Stimulated activated CD8-positive, alpha-beta memory T cell treated with anti-CD3 and anti-CD28 coated beads, Interleukin-7, amount 100 ng/mL, for 4 hours (primary cell): ENCODE data around the gene HES7.

Experiments used
- DNase-seq, 2 donors: peaks; one replicate each; pipeline ENCODE4 v3.0.0-alpha.2; 2020; ENCODE audit warnings: low read depth in 2 of 2

HES7 gene

DNA sequence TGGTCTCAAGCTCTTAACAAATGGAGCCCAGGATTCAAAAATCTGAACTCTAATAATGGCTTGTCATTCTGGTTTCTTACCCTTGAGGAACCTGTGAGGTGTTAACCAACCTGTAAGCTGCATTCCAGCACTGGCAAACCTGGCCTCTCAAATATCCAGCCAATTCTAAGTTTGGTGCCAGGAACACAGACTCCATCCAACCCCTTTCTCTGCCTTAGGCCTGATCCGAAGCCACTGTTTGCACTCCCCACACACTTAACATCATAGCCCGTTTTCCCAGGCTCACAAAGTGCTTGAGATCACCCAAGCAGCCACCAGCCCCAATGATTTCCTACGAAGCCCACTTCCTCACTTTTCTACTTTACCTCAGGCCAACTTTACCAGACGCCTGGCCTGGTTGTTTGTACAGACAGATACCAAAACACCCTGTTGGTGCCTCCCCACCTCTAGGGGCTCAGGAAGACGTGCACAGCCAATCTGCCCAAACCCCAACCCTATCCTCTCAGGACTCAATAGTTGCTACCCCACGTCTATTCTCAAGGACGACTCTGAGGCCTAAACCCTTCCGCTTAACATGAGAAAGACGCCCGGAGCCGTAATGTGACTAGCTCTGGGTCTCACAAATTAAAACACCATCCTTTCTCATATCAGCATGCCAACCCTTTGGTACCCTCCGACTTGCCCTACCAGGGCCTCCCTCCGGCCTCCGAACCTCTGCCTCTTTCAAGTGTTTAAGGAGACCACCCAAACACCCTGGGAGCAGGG is 31.5 kb upstream of the HES7 start:
- no peak for DNase-seq

DNA sequence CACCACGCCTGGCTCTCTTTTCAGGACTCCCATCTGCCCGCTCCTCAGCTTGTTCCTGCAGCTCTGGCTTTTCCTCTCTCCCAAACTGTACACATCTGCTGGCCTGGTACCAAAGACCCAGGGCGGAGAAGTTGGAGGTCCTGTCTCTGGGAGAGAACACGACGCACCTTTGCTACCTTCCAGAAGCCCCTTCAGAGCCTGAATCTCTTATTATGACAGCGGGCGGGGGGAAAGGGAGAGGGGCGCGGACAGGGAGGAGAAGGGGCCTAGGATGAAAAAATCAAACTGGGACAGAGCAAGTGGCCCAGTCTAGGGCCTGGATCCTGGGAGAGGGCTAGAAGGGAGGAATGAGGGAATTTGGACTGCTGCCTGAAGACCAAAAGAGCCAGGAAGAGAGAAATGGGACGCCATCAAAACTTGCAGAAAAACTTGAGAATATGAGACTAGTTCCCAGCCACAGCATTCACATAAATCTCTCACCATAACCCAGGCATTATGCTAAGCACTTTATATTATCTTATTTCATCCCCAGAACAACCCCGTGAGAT is 30.8 kb upstream of the HES7 start:
- no peak for DNase-seq

DNA sequence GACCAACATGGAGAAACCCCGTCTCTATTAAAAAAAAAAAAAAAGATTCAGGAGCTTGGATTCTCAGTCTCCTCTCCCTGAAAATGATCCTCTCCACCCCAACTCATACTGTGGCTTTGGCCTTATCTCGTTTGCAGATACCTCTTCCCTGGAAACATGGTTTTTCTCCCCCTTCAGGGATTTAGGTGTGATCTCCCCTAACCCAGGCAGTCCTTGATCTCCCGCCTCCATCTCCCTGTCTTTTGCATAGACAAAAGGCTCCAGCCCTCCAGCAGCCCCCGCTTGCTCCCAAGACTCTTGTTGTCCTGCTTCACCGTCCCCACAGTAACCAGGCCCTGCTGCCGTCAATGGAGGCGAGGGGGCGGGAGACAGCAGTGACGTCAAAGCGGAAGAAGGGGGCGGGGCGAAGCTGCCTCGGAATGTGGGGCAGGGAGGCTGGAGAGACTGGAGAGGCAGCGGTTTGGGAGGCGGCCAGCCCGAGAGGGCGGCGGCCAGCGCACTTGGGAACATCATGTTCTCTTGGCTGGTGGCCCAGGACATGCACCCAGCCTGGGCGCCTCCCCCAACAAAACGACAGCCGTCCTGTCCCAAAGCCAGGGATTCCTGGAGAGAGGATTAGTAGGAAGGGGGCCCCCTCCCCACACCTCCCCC is 30.2 kb upstream of the HES7 start:
- DNase-seq, result peak; percentile 72 to 77

DNA sequence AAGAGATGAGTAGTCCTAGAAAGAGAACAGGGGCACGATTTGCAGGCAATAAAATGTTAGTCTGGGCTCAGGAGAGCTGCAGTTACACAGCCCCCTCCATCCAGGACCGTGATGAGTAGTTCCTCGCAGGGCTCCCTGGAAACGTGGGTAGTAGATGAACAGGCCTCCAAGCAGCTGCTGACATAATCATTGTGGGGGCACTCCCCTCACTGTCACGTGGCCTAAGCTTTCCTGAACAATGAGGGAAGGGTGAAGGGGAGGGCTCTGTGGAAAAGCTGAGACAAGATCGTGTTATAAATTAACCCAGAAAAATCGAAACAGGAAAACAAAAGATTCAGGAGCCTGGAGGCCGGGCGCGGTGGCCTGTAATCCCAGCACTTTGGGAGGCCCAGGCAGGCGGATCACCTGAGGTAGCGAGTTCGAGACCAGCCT is 29.6 kb upstream of the HES7 start:
- DNase-seq, result peak; percentile 58 to 62

DNA sequence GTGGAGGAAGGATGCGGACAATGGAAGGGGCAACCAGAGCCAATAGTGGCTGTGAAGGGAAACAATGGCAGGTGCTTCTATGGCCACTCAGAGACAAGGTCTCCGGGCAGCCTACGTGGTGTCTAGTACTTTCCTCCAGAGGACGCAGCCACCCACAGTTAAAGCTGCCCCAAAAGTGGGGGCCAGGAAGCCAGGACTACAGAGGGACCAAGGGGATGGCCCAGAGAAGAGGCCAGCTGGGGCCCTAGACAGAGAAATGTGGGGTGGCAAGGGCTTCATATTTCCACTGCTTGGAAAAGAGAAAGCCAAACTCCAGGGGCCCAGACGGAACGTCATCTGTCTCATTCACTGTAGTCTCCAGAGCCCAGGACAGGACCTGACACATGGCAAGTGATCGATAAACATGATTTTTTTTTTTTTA is 29.1 kb upstream of the HES7 start:
- no peak for DNase-seq

DNA sequence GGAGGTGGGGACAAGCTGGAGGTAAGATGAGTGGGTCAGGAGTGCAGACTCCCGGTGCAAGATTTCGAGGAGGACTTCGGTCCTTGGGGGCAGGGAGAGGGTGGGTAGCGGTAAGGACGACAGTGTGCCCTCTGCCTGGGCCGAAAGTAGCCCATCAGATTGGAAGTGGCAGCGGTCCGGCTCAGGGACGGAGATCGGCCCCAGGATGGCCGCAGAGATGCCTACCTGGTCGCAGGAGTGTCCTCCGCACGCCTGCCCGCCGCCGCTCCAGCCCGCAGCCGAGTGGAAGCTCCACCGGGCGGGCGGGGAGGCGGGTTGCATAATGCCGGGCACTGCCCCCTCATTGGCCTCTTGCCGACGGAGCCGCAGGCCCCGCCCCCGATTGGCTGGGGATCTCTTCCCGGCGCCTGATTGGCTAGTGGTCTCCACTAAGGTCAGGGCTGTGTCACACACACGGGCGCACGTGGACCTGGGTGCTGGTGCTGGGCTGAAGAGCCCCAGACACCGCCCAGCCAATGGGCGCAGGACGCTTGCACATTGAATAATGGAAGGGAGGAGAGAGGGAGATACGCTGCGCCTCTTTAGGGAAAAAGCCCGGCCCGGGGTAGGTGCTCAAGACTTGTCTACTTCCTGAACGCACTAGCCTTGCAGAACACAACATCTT is 28.3 kb upstream of the HES7 start, which contains the start of gene PER1:
Gene PER1, minus strand, starts transcription at position 293 of the 664 bp plus-strand sequence. CDS start 1,698 bp downstream, outside the sequence.
- DNase-seq, result peak; percentile 70 to 84

DNA sequence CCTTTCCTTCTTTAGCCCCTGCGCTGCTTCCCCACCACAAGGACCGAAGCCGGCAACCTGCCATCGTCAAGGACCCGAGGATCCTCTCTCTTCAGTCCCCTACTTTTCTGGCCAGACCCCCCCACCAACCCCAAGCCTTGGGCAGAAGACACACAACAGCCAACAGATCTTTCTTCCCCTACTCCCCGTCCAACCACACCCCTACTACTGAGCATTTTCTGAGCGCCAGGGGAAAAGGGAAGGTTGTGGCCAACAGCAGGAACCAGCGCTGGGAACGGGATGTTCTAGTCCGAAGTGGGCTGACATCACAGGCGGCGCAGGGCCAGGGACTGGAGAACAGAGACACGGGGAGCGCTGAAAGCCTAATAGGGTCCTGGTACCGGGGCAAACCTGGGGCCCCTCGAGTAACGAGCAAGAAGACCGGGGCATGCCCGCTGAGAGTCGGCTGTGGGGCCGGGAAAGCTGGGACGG is 27.8 kb upstream of the HES7 start:
- no peak for DNase-seq

DNA sequence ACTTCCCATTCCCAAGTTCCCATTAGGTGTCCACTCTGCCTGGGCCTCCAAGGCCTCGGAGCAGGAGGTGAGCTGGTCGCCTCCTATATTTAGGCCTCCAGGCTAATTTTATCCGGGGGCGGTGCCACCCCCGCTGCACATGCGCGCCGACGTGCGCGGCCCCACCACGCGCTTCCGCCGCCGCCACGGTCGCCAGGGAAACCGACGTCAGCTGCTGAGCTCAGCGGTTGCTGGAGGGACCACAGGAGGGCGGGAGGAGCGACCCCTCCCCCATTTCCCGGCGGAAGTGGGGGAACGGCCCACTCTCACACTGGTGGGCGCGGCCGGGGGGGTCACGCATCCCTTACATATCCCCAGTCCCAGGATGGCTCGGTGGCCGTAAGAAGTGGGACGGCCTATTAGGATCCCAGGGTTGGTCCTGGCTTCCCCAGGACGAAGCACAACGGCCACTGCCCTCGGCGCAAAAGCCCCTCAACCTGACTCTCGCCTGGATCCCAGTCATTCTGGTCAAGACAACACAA is 27.3 kb upstream of the HES7 start:
- DNase-seq, result peak; percentile 80 to 92

DNA sequence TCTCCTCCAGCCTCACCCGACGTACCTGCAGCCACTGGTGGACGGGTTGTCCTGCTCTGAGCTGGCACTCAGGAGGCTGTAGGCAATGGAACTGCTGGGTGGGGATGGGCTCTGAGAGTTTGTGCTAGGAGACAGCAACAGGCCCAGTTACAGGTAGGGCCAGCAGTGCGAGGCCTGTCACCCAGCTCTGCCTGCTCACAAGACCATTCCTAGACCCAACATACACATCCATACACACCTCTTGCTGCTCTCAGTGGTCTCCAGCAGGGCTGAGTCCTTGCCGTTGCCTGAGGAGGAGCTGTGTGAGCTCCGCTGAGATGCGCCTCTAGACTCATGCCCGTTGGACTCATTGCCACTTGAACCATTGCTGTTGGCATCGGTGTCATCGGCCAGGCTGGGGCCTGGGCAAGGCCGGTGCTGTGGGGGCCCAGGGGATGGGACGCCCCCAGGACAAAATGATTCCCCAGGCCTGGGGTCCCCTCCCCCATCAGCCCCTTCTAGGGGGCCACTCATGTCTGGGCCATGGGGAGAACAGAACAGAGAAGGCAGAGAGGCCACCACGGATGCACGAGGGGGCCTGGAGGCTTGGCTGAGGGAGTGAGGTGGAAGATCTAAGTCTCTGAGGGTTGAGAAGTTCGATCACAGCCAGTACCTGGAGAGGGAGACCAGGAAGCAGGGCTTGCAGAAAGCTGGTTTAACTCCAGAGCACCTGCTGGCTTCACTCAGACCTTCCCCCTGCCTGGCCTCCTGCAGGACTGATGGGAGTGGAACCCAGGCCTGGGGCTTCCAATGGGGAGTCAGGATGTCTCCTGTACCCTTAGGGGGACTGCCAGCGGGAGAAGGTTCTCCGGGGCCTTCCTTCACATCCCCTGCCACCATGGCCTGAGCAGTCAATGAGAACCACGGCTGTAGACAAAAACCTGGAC is 26.6 kb upstream of the HES7 start:
- DNase-seq, result no peak

DNA sequence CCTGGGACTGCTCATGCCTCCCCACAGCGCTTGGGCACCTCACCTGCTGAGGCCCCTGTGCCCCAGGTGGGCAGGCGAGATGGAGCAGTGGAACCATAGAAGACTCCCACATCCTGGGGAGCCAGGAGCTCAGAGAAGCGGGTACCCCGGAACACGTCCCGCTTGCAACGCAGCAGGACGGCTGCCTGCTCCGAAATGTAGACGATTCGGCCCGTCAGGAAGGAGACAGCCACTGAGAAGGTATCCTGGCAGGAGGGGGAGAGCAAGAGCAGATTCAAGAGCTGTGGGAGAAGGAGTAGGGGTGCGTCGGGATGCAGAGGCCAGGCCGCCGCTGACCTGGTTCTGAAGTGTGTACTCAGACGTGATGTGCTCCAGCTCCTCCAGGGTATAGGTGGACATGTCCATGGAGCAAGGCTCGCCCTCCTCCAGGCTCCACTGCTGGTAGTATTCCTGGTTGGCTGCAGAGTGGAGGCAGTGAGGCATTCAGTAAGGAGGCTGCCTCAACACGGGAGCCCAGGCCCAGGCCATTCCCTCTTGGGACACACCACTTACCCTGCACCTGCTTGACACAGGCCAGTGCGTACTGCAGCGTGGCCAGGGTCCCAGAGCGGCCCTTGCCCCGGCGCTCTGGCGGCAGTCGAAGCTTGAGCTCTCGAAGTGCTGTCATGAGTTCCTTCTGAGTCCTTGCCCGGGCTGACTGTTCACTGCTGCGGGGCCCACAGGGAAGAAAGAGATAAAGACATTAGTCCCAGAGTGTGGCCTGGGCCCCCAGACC is 25.7 kb upstream of the HES7 start:
- DNase-seq, result no peak

DNA sequence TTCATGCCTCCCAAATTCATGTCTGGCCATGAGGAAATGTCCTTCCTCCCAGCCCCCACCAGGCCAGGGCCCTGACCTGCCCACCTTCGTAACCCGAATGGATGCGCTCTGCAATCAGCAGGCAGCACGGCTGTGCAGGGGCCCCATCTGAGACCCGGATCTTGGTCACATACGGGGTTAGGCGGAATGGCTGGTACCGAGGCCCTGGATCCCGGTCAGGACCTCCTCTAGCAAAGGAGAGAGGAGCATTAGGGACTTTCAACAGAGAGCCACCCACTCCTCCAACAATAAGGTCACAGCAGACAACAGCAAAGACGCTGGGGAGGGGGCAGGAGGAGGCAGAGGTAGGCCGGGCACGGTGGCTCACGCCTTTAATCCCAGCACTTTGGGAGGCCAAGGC is 24.7 kb upstream of the HES7 start:
- DNase-seq, result no peak

DNA sequence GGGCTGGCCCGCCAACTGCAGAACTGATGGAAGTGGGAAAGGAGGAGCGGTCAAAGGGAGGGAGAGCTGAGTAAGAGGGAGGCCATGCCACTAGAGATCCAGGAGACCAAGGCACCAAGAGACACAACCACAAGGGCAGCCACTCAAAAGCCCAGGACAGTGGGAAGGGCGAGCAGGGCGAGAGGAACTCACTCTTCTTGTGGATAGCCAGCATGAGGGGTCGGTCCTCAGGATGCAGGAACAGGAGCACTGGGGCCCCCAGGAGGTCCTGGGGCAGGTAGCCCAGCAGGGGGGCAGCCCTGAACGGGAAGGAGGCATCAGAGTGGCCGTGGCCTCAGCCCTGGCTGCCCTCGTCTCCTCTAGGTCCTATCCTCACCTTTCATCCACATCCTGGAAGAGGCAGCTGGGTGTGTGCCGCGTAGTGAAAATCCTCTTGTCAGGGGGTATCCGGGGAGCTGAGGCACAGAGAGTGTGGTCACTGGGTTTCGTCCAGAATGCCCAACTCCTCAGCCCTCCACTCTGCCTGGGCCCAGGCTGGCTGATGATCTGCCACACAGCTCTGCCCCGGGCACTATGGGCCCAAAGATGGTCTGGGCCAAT is 24.0 kb upstream of the HES7 start:
- DNase-seq, result no peak

DNA sequence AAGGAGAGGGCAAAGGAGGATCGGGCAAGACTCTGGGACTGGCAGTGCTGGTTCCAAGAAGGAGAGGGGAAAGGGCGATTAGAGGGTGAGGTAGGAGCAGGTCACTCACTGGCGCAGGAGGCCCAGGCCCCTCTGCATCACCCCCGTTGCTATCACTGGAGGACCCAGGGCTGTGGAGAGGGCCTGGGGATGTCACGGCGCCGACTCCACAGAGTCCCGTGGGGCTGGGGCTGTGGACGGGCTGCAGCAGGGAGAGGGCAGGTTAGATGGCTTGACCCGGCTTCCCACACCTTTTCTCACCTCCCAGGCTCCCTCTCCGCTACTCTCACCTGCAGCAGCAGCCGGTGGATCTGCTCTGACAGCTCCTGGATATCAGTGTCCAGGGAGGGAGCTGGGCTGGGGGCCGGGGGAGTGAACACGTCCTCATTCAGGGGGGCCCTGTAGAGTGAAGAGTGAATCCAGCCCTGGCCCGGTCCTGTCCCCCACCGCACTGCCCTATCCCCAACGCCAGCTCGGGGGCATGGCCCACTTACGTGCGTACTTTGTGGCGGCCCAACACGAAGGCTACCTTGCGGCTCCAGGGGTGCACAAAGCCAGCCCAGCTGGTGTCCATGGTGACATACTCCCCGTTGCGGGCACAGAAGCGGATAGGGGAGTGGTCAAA is 23.4 kb upstream of the HES7 start:
- no peak for DNase-seq

DNA sequence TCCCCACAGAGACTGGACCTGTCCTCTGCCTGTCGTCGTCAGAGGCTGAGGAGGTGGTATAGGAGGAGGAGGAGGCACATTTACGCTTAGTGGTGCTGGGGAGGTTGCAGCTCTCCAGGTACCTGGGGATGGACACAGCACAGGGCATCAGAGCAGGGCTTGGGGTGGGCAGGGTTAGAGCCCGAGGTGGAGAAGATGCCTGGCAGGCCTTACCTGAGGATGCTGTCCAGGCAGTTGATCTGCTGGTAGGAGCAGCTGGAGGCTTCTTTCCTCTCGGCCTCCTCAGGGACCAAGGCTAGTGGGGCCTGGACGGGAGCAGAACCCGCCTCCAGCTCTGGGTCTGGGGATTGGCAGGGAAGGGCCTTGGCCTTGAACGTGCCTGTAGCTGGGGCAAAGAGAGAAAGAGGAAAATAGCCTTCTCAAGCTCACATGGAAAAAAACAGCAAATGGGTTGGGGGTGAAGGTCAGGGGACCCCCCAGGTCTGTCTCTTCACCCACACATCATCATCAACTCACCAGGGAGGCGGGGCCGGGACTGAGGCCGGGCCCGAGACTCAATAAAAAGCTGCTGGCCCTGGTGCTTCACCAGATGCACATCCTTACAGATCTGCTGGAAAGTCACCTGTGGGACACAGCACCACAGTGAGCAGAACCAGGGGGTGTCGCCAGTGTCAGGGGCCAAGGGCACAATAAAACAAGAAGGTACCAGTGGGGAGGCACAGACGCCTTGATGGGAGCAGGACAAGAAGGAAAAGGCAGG is 22.7 kb upstream of the HES7 start:
- DNase-seq, result no peak

DNA sequence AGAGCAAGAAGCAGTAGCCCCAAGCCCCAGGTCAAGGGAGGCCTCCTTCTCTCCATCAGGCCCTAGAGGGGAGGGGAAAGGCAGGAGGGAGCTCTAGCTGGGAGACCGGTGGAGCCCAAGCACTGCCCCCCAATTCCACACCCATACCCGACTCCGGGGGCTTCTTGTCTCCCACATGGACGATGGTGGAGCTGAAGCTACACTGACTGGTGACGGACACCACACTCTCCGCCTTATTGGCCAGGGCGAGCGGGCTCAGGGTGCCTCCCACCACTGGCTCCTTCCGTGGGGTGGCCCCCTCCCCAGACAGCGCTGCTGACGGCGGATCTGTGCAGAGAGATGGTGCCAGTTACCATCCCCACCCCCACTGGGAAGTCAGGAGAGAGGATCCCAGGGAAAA is 21.9 kb upstream of the HES7 start:
- no peak for DNase-seq

DNA sequence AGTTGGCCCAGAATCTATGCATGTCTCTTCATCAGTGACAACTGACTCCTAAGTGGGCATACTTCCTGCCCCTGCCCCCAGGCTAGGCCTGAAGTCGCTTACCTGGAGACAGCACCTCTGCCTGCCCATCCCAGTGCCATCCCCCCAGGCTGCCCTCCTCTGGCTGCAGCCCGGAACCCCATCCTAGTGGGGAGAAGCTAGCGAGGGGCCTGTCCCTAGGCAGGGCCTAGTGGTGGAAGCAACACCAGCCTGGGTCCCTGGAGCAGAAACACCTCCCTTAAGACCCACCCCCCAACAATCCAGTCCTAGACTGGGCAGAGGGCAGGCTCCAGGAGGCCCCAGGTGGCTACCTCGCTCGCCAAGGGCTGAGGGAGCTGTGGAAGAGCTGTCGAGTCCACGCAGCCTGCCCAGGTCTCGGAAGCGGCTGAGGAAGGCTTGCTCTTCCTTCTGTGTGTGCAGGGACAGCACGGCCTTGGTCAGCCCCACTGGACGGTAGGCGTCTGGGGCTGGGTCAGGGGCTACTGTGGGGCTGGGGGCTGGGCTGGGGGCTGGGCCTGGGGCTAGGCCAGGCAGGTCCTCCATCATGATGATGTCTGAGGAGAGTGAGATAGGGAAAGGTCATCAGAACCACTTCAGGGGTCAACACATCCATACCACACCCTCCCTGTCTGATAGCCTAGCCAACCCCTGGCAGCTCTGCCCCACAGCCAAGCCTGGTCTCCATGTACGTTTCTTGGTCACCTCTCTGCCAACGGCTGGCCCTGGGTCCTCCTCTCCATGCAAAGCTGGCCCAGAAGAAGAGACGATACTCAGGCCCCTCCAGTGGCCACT is 20.7 kb upstream of the HES7 start:
- no peak for DNase-seq

DNA sequence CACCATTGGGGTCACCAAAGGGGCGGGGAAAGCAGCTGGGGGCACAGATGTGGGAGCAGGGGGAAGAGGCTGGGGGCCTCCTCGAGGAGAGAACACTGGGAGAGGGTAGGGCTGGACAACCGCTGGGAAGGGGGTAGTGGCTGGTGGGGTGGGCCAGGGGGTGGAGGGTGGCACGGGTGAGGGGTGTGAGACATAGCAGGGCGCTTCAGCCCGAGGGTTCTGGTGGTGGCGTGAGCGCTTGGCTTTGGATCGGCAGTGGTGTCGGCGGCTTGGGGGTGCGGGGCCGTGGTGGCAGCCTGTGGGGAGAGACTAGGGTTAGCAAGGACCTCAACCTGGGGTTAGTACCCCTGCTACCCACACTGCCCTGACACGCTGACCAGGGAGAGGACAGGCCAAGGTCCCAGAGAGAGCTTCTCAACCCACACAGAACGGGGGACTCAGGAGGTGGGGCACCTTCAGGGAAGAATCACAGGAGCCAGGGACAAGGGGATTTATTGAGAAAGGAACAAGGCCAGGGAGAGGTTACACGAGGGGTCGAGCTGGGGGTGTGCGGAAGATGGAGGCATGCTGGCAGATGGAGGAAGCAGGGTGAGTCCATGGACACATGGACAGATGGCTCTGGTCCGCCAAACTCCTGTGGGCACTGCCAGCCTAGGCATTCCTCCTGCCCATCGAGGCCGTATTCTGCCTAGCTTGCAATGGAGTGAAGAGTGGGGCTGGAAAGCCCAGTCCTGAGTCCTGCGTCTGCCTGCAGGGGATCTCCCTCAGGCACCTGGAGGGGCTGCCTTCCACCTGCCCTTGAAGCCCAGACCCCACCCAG is 19.9 kb upstream of the HES7 start:
- no peak for DNase-seq
